HepG2 (cell line): ENCODE measurements around the gene EEFSEC. TPM values are rescaled to one million over a fixed set of nuclear protein-coding genes. Genes with fewer than 3 reads are reported as not detected.

Source experiments
- ATAC-seq: fragments of 200-7000 bp; cut with Tn5 transposase; 3 replicates; pipeline ENCODE4 v1.9.1; 2020; ENCODE audit warnings: mild to moderate bottlenecking, moderate library complexity
- BruUV-seq: library from RNA; stranded (reverse); fragments of 400-500 nt; replicated peaks from 2 replicates; lab custom pipeline; 2021; lab: Mats Ljungman, UMichigan
- CTCF ChIA-PET: fragments of 300-600 bp; formaldehyde crosslinking; extraction: SDS; loops from one replicate; lab custom pipeline; 2021; ENCODE audit warnings: low total read pairs, inconsistent platforms, low intra/inter-chr PET ratio; lab: Yijun Ruan, JAX
- POLR2A ChIA-PET: fragments of 350-600 bp; sonication (Branson Sonifier 250); formaldehyde crosslinking; loops from one replicate; lab custom pipeline; 2020; ENCODE audit warnings: antibody characterized with exemption, inconsistent platforms; lab: Yijun Ruan, JAX
- DNase-seq: peaks from one replicate; pipeline ENCODE4 v3.0.0-alpha.2; 2015; ENCODE audit warnings: low spot score
- FAIRE-seq: peaks from 3 replicates; lab custom pipeline; 2011; peaks lifted over from hg19 to GRCh38; lab: Jason Lieb, UNC
- H2AFZ ChIP-seq: one replicate; pipeline ENCODE4 v1.6.1; 2011; ENCODE audit warnings: low read length, inconsistent platforms
- H3K27ac ChIP-seq: fragments of 300-600 bp; 3 replicates; pipeline ENCODE4 v1.8.0; 2011; ENCODE audit warnings: mixed run types, mild to moderate bottlenecking, mixed read lengths, low read length, inconsistent platforms; ENCODE audit not compliant: insufficient read depth; ENCODE audit errors: extremely low read length
- H3K27me3 ChIP-seq, 2 experiments: fragments of 200-600 bp in 1 of 2; 2 replicates in 1 of 2; 3 replicates in 1 of 2; pipeline versions ENCODE4 v1.6.0 to v1.8.0; 2011; ENCODE audit warnings: low read length in 2 of 2, mild to moderate bottlenecking in 2 of 2, moderate library complexity in 2 of 2, inconsistent platforms in 1 of 2; ENCODE audit not compliant: insufficient read depth in 2 of 2, control insufficient read depth in 1 of 2
- H3K36me3 ChIP-seq, 2 experiments: fragments of 200-600 bp in 1 of 2; replicated peaks in 1 of 2; 2 replicates in 1 of 2; 3 replicates in 1 of 2; pipeline versions ENCODE4 v1.5.1 to v1.8.0; 2011; ENCODE audit warnings: low read length in 2 of 2, inconsistent platforms in 1 of 2; ENCODE audit not compliant: insufficient read depth in 2 of 2, control insufficient read depth in 1 of 2
- H3K4me1 ChIP-seq: 2 replicates; pipeline ENCODE4 v1.5.1; 2012; ENCODE audit warnings: low read length, inconsistent platforms; ENCODE audit not compliant: insufficient read depth
- H3K4me2 ChIP-seq: 2 replicates; pipeline ENCODE4 v1.6.0; 2011; ENCODE audit warnings: low read depth, low read length, inconsistent platforms
- H3K4me3 ChIP-seq, 3 experiments: fragments of 200-600 bp in 1 of 3; sonication (generic), shearing (Covaris generic) in 1 of 3; replicated peaks in 1 of 3; 2 replicates each; pipeline ENCODE4 v1.5.1; 2011 to 2016; ENCODE audit warnings: low read length in 3 of 3, inconsistent platforms in 2 of 3, low read depth in 2 of 3, mild to moderate bottlenecking in 2 of 3, control low read depth in 1 of 3, mixed read lengths in 1 of 3; ENCODE audit not compliant: insufficient read depth in 1 of 3
- H3K79me2 ChIP-seq: one replicate; pipeline ENCODE4 v1.6.1; 2011; ENCODE audit warnings: low read length, inconsistent platforms; ENCODE audit not compliant: insufficient read depth
- H3K9ac ChIP-seq: 2 replicates; pipeline ENCODE4 v1.6.0; 2011; ENCODE audit warnings: mild to moderate bottlenecking, low read depth, low read length, inconsistent platforms; ENCODE audit not compliant: insufficient read depth
- H3K9me3 ChIP-seq: 2 replicates; pipeline ENCODE4 v1.5.1; 2012; ENCODE audit warnings: mild to moderate bottlenecking, low read length
- H4K20me1 ChIP-seq: 2 replicates; pipeline ENCODE4 v1.6.0; 2011; ENCODE audit warnings: inconsistent platforms, mild to moderate bottlenecking, low read length, moderate library complexity; ENCODE audit not compliant: insufficient read depth
- CREM ChIP-seq, 2 experiments: sonication (generic) in 1 of 2; formaldehyde crosslinking in 1 of 2; IDR thresholded peaks; 2 replicates each; pipeline versions ENCODE4 v1.4.0 to v1.6.1; 2016 to 2020; ENCODE audit warnings: antibody characterized with exemption in 1 of 2, mild to moderate bottlenecking in 1 of 2, missing genetic modification reagents in 1 of 2
- HMG20A ChIP-seq: IDR thresholded peaks from 2 replicates; pipeline ENCODE4 v1.6.1; 2016; ENCODE audit warnings: borderline replicate concordance
- MTERF4 ChIP-seq: sonication (generic); formaldehyde crosslinking; IDR thresholded peaks from 2 replicates; pipeline ENCODE4 v1.8.0; 2023; ENCODE audit warnings: mild to moderate bottlenecking, missing genetic modification reagents
- NFE2L2 ChIP-seq: fragments of 150-350 bp; IDR thresholded peaks from 2 replicates; pipeline ENCODE4 v1.6.1; 2014; ENCODE audit warnings: low read length
- PCBP1 ChIP-seq: fragments of 200-400 bp; formaldehyde crosslinking; IDR thresholded peaks from 2 replicates; pipeline ENCODE4 v1.6.1; 2017; ENCODE audit warnings: mild to moderate bottlenecking, low read depth, low read length, borderline replicate concordance
- SRSF4 ChIP-seq: fragments of 200-400 bp; formaldehyde crosslinking; IDR thresholded peaks from one replicate; pipeline ENCODE4 v1.6.1; 2018; ENCODE audit warnings: mild to moderate bottlenecking, low read depth, low read length, moderate library complexity; ENCODE audit not compliant: poor library complexity, severe bottlenecking
- TBL1XR1 ChIP-seq: fragments of 150-350 bp; IDR thresholded peaks from 2 replicates; pipeline ENCODE4 v1.6.1; 2014; ENCODE audit warnings: borderline replicate concordance, low read length; ENCODE audit not compliant: partially characterized antibody
- TFE3 ChIP-seq: IDR thresholded peaks from 2 replicates; pipeline ENCODE4 v1.6.1; 2016
- YEATS4 ChIP-seq: sonication (generic); formaldehyde crosslinking; IDR thresholded peaks from 2 replicates; pipeline ENCODE4 v1.4.0; 2020; ENCODE audit warnings: missing genetic modification reagents, borderline replicate concordance
- ZNF124 ChIP-seq: sonication (generic); formaldehyde crosslinking; IDR thresholded peaks from 2 replicates; pipeline ENCODE4 v1.4.0; 2020; ENCODE audit warnings: missing genetic modification reagents
- ZNF446 ChIP-seq: sonication (generic); formaldehyde crosslinking; IDR thresholded peaks from 2 replicates; pipeline ENCODE4 v1.5.0; 2020; ENCODE audit warnings: mild to moderate bottlenecking, missing genetic modification reagents
- ZNF501 ChIP-seq: sonication (generic); formaldehyde crosslinking; IDR thresholded peaks from 2 replicates; pipeline ENCODE4 v1.5.1; 2020; ENCODE audit warnings: mild to moderate bottlenecking, moderate library complexity, missing genetic modification reagents
- ZNF530 ChIP-seq: sonication (generic); formaldehyde crosslinking; IDR thresholded peaks from 2 replicates; pipeline ENCODE4 v1.5.0; 2020; ENCODE audit warnings: low read depth, mild to moderate bottlenecking, missing genetic modification reagents
- ZNF775 ChIP-seq: sonication (generic); formaldehyde crosslinking; IDR thresholded peaks from 2 replicates; pipeline ENCODE4 v1.4.0; 2020; ENCODE audit warnings: missing genetic modification reagents, mild to moderate bottlenecking, moderate library complexity, borderline replicate concordance
- ZSCAN25 ChIP-seq: sonication (generic); formaldehyde crosslinking; IDR thresholded peaks from 2 replicates; pipeline ENCODE4 v1.8.0; 2022; ENCODE audit warnings: mild to moderate bottlenecking, missing genetic modification reagents
- whole genome bisulfite sequencing: methylation state at CpG from one replicate; pipeline ENCODE4 v1.1.6; 2017; ENCODE audit warnings: low lambda C conversion rate; 5-methylcytosine and 5-hydroxymethylcytosine counted together
- in situ Hi-C: cut with HindIII; loops from 2 replicates; pipeline ENCODE4 v1.10.0; 2017; ENCODE audit warnings: low pct_unique_long_range_greater_than_20kb; ENCODE audit not compliant: extremely low pct_ligation_motif_present
- intact Hi-C: fragments of 100-400 bp; cut with micrococcal nuclease; formaldehyde crosslinking; loops from one replicate; pipeline ENCODE4 v1.10.0; 2022; ENCODE audit not compliant: unreplicated experiment
- polyA plus RNA-seq, 8 experiments: library from polyadenylated mRNA; depleted of rRNA in 3 of 8; stranded (reverse) in 7 of 8; unstranded in 1 of 8; fragments of >200 nt; fragmentation: Illumina TruSeq in 4 of 8; extraction: Trizol in 4 of 8; gene quantifications; 2 replicates each; pipeline versions ENCODE4 v1.2.1 to v1.2.3, GENCODE V29; 2011 to 2016; ENCODE audit warnings: low read depth in 4 of 8, missing spikeins in 1 of 8, mixed read lengths in 1 of 8; ENCODE audit not compliant: insufficient read depth in 1 of 8
- total RNA-seq, 5 experiments: library from RNA; depleted of rRNA; stranded (reverse); fragments of >200 nt; fragmentation: Illumina TruSeq; extraction: Trizol; gene quantifications; 2 replicates each; pipeline ENCODE4 v1.2.3, GENCODE V29; 2016; ENCODE audit warnings: low read depth in 1 of 5

Gene EEFSEC
- total and polyA plus RNA-seq, 2 of the 13 experiments (the other 11 are each of a cell fraction or from before 2014, with no cell fraction given) = 6.4 to 24.2 TPM

GRCh38 chr3:128215290-128215689 is 62.0 kb downstream of the EEFSEC start:
- POLR2A ChIA-PET = no interaction called here
- WGBS = 94% methylated on average over 2 of the region's 2 CpGs

More at GRCh38 chr3:128215290-128215689, 62.0 kb downstream of the EEFSEC start:
- DNase-seq = no peak
- Histone ChIP-seq H3K9me3 (no peaks in the 10 kb centered on the region), H3K36me3 (no peaks in the 10 kb centered on the region; a peak in 3 of 5 replicates), H3K4me1 (peaks cover 21% of the 10 kb centered on the region), H3K4me2 (no peak overlapping the region), H3K79me2 (no peaks in the 10 kb centered on the region), H3K9ac (no peak overlapping the region), H4K20me1 (peaks cover 3% of the 10 kb centered on the region; the same call in 1 of the 2 replicates), H2AFZ (no peak overlapping the region), H3K4me3 (no peak overlapping the region), H3K27ac (no peak overlapping the region), H3K27me3 (no peaks in the 10 kb centered on the region)
- FAIRE-seq = no peak
- intact Hi-C loops = no loop called here
- BruUV-seq = no TSS peak
- TF ChIP-seq ZNF124 = no peak
- no peak for TF ChIP-seq NFE2L2
- TF ChIP-seq SRSF4 = no peak
- no peak for TF ChIP-seq ZSCAN25 (CRISPR knock-in tag)
- TF ChIP-seq CREM (IDR thresholded peaks at IDR 0.05) = no peak
- TF ChIP-seq CREM (CRISPR knock-in tag; IDR thresholded peaks at IDR 0.05) = no peak
- TF ChIP-seq HMG20A = no peak
- no peak for TF ChIP-seq ZNF501 (CRISPR knock-in tag)
- no peak for TF ChIP-seq PCBP1
- TF ChIP-seq ZNF775 (CRISPR knock-in tag) = no peak
- no peak for TF ChIP-seq ZNF446 (CRISPR knock-in tag)
- no peak for TF ChIP-seq TBL1XR1
- TF ChIP-seq ZNF530 (CRISPR knock-in tag) = no peak
- no peak for TF ChIP-seq TFE3 (CRISPR knock-in tag)
- TF ChIP-seq MTERF4 (CRISPR knock-in tag) = no peak
- TF ChIP-seq YEATS4 (CRISPR knock-in tag) = no peak
- in situ Hi-C loops = no loop called here
- ATAC-seq = no peak
- CTCF ChIA-PET = no interaction called here
